Mesothelial cell of epicardium (in vitro differentiated cells): ENCODE results near the gene KCNC1. TPM values are rescaled to one million over a fixed set of nuclear protein-coding genes. Genes with fewer than 3 reads are reported as not detected.

Experiments used
- DNase-seq, 2 experiments: peaks; one replicate each; pipeline ENCODE4 v3.0.0; 2021; ENCODE audit warnings: low spot score in 2 of 2; ENCODE audit not compliant: unreplicated experiment in 2 of 2
- H3K27ac Mint-ChIP-seq: 2 replicates; pipeline ENCODE4 v1.8.0; 2021; ENCODE audit warnings: mixed read lengths
- H3K27me3 Mint-ChIP-seq: 2 replicates; pipeline ENCODE4 v1.8.0; 2021; ENCODE audit warnings: low read depth, mixed read lengths
- H3K36me3 Mint-ChIP-seq: 2 replicates; pipeline ENCODE4 v1.8.0; 2021; ENCODE audit warnings: mixed read lengths
- H3K4me1 Mint-ChIP-seq: 2 replicates; pipeline ENCODE4 v1.8.0; 2021; ENCODE audit warnings: mixed read lengths
- H3K4me3 Mint-ChIP-seq: 2 replicates; pipeline ENCODE4 v1.8.0; 2021; ENCODE audit warnings: mild to moderate bottlenecking, moderate library complexity, mixed read lengths
- H3K9me3 Mint-ChIP-seq: 2 replicates; pipeline ENCODE4 v1.8.0; 2021; ENCODE audit warnings: mixed read lengths
- CTCF ChIP-seq: fragments of 200-600 bp; sonication (generic); IDR thresholded peaks from one replicate; pipeline ENCODE4 v1.5.0; 2021; ENCODE audit warnings: antibody characterized with exemption; ENCODE audit not compliant: unreplicated experiment
- total RNA-seq: library from RNA; stranded (reverse); gene quantifications from 3 replicates; pipeline ENCODE4 v1.2.1, GENCODE V29; 2021

Gene KCNC1
- total RNA-seq, 1 donor from 2014 or later = 0.20 TPM

- Mint-ChIP-seq H3K9me3 (no peaks in the 10 kb centered on the region), H3K4me3 (no peak overlapping the region), H3K36me3 (no peaks in the 10 kb centered on the region), H3K4me1 (no peaks in the 10 kb centered on the region), H3K27ac (no peak overlapping the region), H3K27me3 (peaks cover 45% of the 10 kb centered on the region)
- no peak for DNase-seq
- no peak for TF ChIP-seq CTCF
Measured at GRCh38 chr11:17742019-17742418, 7.4 kb downstream of the KCNC1 start.

- Mint-ChIP-seq H3K27ac (no peak overlapping the region), H3K27me3 (peaks cover 39% of the 10 kb centered on the region), H3K9me3 (no peaks in the 10 kb centered on the region), H3K4me1 (no peaks in the 10 kb centered on the region), H3K4me3 (no peak overlapping the region), H3K36me3 (no peaks in the 10 kb centered on the region)
- DNase-seq = no peak
- TF ChIP-seq CTCF = no peak
Measured at GRCh38 chr11:17743026-17743807, 8.6 kb downstream of the KCNC1 start.

GRCh38 chr11:17743808-17744119, 9.2 kb downstream of the KCNC1 start:
- H3K9me3 Mint-ChIP-seq = no peaks in the 10 kb centered on the region
- H3K4me1 Mint-ChIP-seq = no peaks in the 10 kb centered on the region
- DNase-seq = no peak
- no peak for TF ChIP-seq CTCF
- peaks cover 33% of the 10 kb centered on the region for H3K27me3 Mint-ChIP-seq
- no peak overlapping the region for H3K4me3 Mint-ChIP-seq
- no peaks in the 10 kb centered on the region for H3K36me3 Mint-ChIP-seq
- no peak overlapping the region for H3K27ac Mint-ChIP-seq

DNA sequence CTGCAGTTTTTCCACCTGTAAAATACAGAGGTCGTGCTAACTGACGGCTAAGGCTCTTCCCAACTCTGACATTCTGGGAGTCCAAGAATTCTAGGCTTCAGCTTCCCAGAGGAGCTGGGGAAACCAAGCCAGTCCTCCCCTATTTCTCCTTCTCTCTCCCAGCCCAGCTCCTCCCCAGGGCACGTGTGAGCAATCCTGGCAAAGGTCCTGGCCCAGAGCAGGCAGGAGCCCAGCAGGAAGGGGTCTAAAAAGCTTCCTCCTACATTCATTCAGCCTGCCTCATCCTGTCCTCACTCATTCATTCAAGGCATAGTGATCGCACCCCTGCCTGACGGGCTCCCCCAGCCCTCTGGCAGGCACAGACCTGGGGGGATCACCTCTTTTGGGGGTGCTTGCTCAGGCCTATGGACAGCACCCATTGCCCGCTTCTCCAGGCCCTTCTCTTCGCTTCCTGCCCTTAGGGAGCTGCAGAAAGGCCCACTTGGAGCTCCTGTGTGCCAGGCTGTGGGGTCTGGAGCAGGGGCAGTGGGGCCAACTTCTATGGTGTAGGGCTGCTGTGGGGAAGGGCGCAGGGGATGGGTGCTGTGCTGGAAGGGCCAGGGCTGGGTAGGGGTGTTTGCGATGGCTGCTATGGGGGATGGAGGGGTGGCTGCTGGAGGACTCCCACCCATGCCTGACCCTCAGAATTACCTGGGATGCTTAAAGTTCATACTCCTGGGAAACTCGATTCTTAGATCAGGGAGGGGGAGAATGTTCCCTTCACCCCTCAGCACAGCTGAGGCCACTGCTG, 9.8 kb downstream of the KCNC1 start:
- peaks cover 33% of the 10 kb centered on the region for H3K27me3 Mint-ChIP-seq
- DNase-seq = no peak
- H3K36me3 Mint-ChIP-seq = no peaks in the 10 kb centered on the region
- no peaks in the 10 kb centered on the region for H3K9me3 Mint-ChIP-seq
- H3K27ac Mint-ChIP-seq = no peak overlapping the region
- no peak overlapping the region for H3K4me3 Mint-ChIP-seq
- TF ChIP-seq CTCF = no peak
- no peaks in the 10 kb centered on the region for H3K4me1 Mint-ChIP-seq

DNA sequence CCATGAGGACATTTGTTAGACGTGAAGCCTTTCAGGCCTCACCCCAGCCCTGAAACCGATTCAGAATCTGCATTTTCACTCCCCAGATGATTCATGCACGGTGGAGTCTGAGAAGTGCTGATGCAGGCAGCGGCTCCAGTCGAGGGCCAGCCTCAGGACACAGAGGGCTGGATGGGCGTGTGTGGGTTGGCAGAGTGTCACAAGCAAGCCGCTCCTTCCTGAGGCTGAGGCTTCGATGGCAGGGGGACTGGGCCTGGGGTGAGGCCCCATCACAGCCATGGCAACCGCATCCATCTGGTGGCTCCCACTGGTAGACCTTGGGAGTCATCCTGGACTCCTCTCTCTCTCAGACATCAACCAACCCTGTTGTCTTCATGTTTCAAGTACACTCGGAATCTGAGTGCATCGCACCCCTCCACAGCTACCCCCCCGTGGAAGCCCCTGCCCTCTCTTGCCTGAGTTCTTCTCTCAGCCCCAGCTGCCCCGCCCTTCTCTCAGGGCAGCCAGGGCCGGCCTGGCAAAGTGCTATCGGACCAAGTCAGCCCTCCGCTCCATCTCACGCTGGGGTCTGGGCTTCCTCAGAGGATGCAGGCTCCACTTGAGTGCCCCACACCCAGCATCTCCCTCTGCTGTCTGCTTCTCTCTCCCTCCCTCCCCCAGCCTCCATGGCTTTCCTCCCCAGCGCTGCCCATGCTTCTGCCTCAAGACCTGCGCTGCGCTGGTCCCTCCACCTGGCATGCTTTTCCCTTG, 10.6 kb downstream of the KCNC1 start:
- no peaks in the 10 kb centered on the region for H3K4me1 Mint-ChIP-seq
- H3K4me3 Mint-ChIP-seq = no peak overlapping the region
- H3K9me3 Mint-ChIP-seq = no peaks in the 10 kb centered on the region
- peaks cover 37% of the 10 kb centered on the region for H3K27me3 Mint-ChIP-seq
- H3K27ac Mint-ChIP-seq = no peak overlapping the region
- no peak for TF ChIP-seq CTCF
- no peaks in the 10 kb centered on the region for H3K36me3 Mint-ChIP-seq
- DNase-seq = no peak
